GM10248 (cell line): ENCODE data around the gene KPNA1.
"Not testable (repeated sequence)": the region's sequence is repeated elsewhere in the genome, so short reads cannot be mapped to it uniquely, and the experiment has no call there.

ENCODE experiments used
- CTCF ChIA-PET: fragments of 300-600 bp; sonication (Branson Sonifier 250); formaldehyde crosslinking; extraction: SDS; loops from one replicate; lab custom pipeline; 2021; ENCODE audit warnings: antibody characterized with exemption; lab: Yijun Ruan, JAX
- POLR2A ChIA-PET: fragments of 350-650 bp; sonication (Branson Sonifier 250); formaldehyde crosslinking; extraction: SDS; loops from one replicate; lab custom pipeline; 2020; ENCODE audit warnings: antibody characterized with exemption; lab: Yijun Ruan, JAX
- DNase-seq: peaks from one replicate; pipeline ENCODE4 v3.0.0; 2012; ENCODE audit errors: extremely low spot score
- TF ChIP-seq, protein P1 (sequence below): IDR thresholded peaks from 2 replicates; pipeline ENCODE4 v1.5.1; 2012; ENCODE audit warnings: mild to moderate bottlenecking, low read depth; ENCODE audit errors: extremely low read depth, missing control alignments, control extremely low read depth

The KPNA1 gene

DNA sequence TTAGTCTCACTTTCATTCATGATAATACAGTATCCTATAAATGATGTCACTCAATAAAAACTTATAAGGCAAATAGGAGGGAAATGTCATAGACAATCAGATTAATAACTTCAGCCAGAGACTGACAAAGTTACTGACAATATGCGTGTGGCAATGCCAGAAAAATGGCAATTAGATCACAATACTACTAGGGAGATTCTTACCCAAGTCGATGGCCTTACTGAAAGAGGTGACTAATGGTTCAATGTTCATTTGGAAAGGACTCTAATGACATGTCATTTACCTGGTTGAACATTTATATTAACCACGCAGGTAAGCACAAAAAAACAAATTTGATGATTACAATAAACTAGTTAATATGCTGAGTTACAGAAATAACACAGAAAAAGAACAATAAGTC is 52.9 kb downstream of the KPNA1 start:
- ChIA-PET POLR2A (no interaction called here), CTCF (interaction anchor here (1.3 kb wide), 1 partner anchor 217 kb away, joined by 4 read pairs; no protein-coding TSS in a partner anchor)
- DNase-seq, result no peak
- TF ChIP-seq, protein P1, sequence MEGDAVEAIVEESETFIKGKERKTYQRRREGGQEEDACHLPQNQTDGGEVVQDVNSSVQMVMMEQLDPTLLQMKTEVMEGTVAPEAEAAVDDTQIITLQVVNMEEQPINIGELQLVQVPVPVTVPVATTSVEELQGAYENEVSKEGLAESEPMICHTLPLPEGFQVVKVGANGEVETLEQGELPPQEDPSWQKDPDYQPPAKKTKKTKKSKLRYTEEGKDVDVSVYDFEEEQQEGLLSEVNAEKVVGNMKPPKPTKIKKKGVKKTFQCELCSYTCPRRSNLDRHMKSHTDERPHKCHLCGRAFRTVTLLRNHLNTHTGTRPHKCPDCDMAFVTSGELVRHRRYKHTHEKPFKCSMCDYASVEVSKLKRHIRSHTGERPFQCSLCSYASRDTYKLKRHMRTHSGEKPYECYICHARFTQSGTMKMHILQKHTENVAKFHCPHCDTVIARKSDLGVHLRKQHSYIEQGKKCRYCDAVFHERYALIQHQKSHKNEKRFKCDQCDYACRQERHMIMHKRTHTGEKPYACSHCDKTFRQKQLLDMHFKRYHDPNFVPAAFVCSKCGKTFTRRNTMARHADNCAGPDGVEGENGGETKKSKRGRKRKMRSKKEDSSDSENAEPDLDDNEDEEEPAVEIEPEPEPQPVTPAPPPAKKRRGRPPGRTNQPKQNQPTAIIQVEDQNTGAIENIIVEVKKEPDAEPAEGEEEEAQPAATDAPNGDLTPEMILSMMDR, result no peak

DNA sequence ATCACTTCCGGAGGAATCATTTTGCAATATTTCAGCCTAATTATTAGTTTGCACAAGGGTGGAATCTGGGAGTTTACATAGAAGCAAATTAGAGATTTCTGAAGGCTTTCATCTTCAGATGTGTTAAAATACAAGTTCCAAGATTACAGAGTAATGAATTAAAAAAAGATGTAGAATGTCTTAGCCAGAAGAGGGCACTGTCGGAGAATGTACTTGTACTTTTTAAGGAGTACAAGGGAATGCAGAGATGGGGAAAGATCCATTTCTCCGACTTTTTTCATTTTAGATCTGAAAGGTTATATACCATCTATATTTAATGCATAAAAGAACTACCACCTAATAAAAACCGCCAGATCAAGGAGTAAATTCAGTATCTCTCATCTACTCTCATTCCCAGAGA is 55.7 kb downstream of the KPNA1 start:
- TF ChIP-seq, protein P1, result peak; percentile 33
- DNase-seq, result no peak
- ChIA-PET POLR2A (no interaction called here), CTCF (interaction anchor here (0.9 to 2.1 kb wide), 7 partner anchors 9 to 220 kb away, joined by 3 to 12 read pairs (median 4); no protein-coding TSS in a partner anchor)

DNA sequence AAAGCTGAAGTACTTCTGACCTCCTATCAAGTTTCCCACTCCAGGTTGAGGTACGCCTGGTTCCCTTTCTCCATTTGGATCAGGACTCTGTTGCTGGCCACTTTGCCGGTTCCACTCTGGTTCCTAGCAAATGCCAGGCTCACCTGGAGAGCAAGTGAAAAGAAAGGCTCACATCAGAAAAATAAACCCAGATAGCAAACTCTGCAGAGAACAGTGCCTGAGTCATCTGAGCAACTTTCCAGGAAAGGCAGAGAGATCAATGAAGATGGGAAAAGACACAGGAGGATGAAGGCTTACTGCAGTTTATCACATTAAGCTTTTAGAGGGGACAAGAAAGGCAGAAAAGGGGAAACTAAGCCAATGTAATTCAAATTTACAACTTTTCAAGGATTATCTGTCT is 57.0 kb downstream of the KPNA1 start:
- DNase-seq, result no peak
- CTCF ChIA-PET, result interaction anchor here (1.0 to 2.1 kb wide), 5 partner anchors 10 to 221 kb away, joined by 3 to 12 read pairs (median 4); no protein-coding TSS in a partner anchor
- POLR2A ChIA-PET, result no interaction called here

DNA sequence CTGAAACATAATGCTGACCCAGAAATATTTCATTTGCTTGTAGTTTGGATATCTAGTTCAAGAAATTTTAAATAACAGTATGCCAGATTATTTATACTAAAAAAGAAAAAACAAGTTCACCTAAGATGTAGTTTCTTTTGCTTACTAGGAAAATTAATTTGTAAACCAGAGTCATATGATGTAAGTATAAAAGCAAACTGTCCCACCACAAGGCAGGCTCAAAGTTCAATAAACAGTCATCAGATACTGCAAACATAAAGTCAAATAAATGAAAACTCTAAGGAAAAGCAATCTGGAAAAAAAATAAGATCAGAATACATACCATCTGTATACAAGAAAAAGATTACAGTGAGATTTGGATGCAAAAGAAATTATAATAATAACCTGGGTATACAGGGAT is 58.7 kb downstream of the KPNA1 start:
- CTCF ChIA-PET, result no interaction called here
- POLR2A ChIA-PET, result no interaction called here
- DNase-seq, result no peak
- TF ChIP-seq, protein P1, result no peak

More for the DNA sequence above, 57.0 kb downstream of the KPNA1 start:
- TF ChIP-seq, protein P1, result no peak

DNA sequence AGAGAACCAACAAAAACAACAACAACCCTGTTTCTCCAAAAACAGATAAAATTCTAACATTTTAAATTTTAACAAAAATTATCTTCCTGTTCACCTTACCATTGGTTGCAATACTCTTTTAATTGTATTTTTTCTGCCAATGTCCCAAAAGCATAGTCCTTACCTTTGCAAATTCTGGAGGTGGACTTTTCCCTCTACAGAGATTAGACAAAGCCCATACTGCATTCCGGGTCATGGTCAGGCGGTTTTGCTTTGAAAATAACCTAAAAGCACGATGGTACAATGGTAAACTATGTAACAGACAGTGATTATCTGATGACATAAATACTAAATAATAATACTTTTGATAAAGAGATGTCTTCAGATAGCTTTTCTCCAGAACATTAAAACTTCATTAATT is 63.4 kb downstream of the KPNA1 start:
- TF ChIP-seq, protein P1, result no peak
- DNase-seq, result no peak
- ChIA-PET CTCF (interaction anchor here (2.0 kb wide), 1 partner anchor 9 kb away, joined by 8 read pairs; no protein-coding TSS in a partner anchor), POLR2A (no interaction called here)

DNA sequence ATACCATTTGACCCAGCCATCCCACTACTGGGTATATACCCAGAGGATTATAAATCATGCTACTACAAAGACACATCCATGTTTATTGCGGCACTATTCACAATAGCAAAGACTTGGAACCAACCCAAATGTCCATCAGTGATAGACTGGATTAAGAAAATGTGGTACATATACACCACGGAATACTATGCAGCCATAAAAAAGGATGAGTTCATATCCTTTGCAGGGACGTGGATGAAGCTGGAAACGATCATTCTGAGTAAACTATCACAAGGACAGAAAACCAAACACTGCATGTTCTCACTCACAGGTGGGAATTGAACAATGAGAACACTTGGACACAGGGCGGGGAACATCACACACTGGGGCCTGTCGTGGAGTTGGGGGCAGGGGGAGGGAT is 66.5 kb downstream of the KPNA1 start:
- POLR2A ChIA-PET, DNase-seq, CTCF ChIA-PET: not testable (repeated sequence)

DNA sequence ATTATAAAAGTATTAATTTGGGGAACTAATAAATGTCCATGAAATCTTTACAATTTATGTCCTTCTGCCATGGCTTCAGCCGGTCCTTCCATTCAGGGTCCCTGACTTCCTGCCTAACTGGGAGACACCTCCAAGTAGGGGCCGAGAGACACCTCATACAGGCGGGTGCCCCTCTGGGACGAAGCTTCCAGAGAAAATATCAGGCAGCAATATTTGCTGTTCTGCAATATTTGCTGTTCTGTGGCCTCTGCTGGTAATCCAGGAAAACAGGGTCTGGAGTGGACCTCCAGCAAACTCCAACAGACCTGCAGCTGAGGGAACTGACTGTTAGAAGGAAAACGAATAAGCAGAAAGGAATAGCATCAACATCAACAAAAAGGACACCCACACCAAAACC is 70.2 kb downstream of the KPNA1 start:
- DNase-seq, POLR2A ChIA-PET: not testable (repeated sequence)
- CTCF ChIA-PET, result interaction anchor here (1.2 kb wide), 1 partner anchor 14 kb away, joined by 4 read pairs; no protein-coding TSS in a partner anchor

DNA sequence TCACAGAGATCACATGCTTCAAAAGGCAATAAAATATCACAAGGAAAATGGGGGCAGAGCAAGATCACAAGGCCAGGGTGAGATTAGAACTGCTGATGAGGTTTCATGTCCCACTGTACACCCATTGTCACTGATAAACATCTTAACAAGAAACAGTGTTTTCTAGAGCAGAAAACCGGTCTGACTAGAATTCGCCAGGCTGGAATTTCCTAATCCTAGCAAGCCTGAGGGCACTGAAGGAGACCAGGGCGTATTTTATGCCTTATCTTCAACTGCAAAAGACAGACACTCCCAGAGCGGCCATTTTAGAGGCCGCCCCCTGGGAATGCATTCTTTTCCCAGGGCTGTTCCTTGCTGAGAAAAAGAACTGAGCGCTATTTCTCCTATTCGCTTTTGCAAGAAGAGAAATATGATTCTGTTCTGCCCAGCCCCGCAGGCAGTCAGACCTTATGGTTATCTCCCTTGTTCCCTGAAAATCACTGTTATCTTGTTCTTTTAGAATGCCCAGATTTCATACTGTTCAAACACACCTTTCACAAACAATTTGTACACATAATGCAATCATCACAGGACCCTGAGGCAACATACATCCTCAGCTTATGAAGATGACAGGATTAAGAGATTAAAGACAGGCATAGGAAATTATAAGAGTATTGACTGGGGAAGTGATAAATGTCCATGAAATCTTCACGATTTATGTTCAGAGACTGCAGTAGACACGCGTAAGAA is 70.8 kb downstream of the KPNA1 start:
- DNase-seq, POLR2A ChIA-PET, CTCF ChIA-PET: not testable (repeated sequence)
